ENCODE results near the gene FGD6. TPM values are rescaled to one million over a fixed set of nuclear protein-coding genes. Genes with fewer than 3 reads are reported as not detected.
"Not testable (repeated sequence)": the region's sequence is repeated elsewhere in the genome, so short reads cannot be mapped to it uniquely, and the experiment has no call there.

The FGD6 gene
- total and polyA plus RNA-seq, 4 donors, result 2.4 to 26.4 (median 9.0) TPM

GRCh38 chr12:95096378-95096777, 120.9 kb downstream of the FGD6 start:
- ATAC-seq (ENCODE audit: insufficient read depth, low FRiP score) (no peak), DNase-seq (peak in 2 of 3 donors; percentile 21 to 22)
- peak overlapping the region; percentile 28 to 52 for H3K27ac ChIP-seq (ENCODE audit: low read depth in 1 of 2, low read length in 1 of 2)
- no peaks in the 10 kb centered on the region for H3K9me3 ChIP-seq (ENCODE audit: control insufficient read depth in 4 of 4, insufficient read depth in 3 of 4, low read length in 3 of 4)
- no peak overlapping the region for H3K4me3 ChIP-seq
- peaks cover 3 to 10% (median 4%) of the 10 kb centered on the region in 5 donors for H3K4me1 ChIP-seq (ENCODE audit: control insufficient read depth in 5 of 5, insufficient read depth in 5 of 5, low read length in 5 of 5)
- TF ChIP-seq CTCF (IDR thresholded peaks at IDR 0.05; ENCODE audit: control extremely low read depth, extremely low read depth), result no peak
- peaks cover 0 to 23% (median 3%) of the 10 kb centered on the region in 4 donors for H3K36me3 ChIP-seq (ENCODE audit: control insufficient read depth in 4 of 4, insufficient read depth in 4 of 4, low read length in 4 of 4)
- no peaks in the 10 kb centered on the region for H3K27me3 ChIP-seq (ENCODE audit: control insufficient read depth in 3 of 3, insufficient read depth in 3 of 3, low read length in 2 of 3)
- WGBS, 2 donors, result 74 to 77% methylated on average over 2 of the region's 2 CpGs
- no peak overlapping the region for H3K9ac ChIP-seq (ENCODE audit: insufficient read depth in 1 of 2, low read length in 2 of 2)

GRCh38 chr12:95095866-95096265, 121.4 kb downstream of the FGD6 start:
- H3K9ac ChIP-seq (ENCODE audit: insufficient read depth in 1 of 2, low read length in 2 of 2); H3K4me1 ChIP-seq (ENCODE audit: control insufficient read depth in 5 of 5, insufficient read depth in 5 of 5, low read length in 5 of 5); H3K9me3 ChIP-seq (ENCODE audit: control insufficient read depth in 4 of 4, insufficient read depth in 3 of 4, low read length in 3 of 4); H3K27ac ChIP-seq (ENCODE audit: low read depth in 1 of 2, low read length in 1 of 2); DNase-seq; H3K4me3 ChIP-seq; H3K27me3 ChIP-seq (ENCODE audit: control insufficient read depth in 3 of 3, insufficient read depth in 3 of 3, low read length in 2 of 3); ATAC-seq (ENCODE audit: insufficient read depth, low FRiP score): not testable (repeated sequence)
- WGBS, 2 donors, result 60 to 76% methylated on average over 2 of the region's 2 CpGs
- peaks cover 0 to 23% (median 3%) of the 10 kb centered on the region in 4 donors for H3K36me3 ChIP-seq (ENCODE audit: control insufficient read depth in 4 of 4, insufficient read depth in 4 of 4, low read length in 4 of 4)

GRCh38 chr12:95089462-95089861, 127.8 kb downstream of the FGD6 start:
- H3K27me3 ChIP-seq (ENCODE audit: control insufficient read depth in 3 of 3, insufficient read depth in 3 of 3, low read length in 2 of 3), result no peaks in the 10 kb centered on the region
- DNase-seq (no peak), ATAC-seq (ENCODE audit: insufficient read depth, low FRiP score) (no peak)
- H3K4me1 ChIP-seq (ENCODE audit: control insufficient read depth in 5 of 5, insufficient read depth in 5 of 5, low read length in 5 of 5), result peaks cover 0 to 4% (median 0%) of the 10 kb centered on the region in 5 donors
- 77 to 90% methylated on average over 1 of the region's 1 CpG for WGBS, 2 donors
- H3K9me3 ChIP-seq (ENCODE audit: control insufficient read depth in 4 of 4, insufficient read depth in 3 of 4, low read length in 3 of 4), result no peaks in the 10 kb centered on the region
- no peak overlapping the region for H3K27ac ChIP-seq (ENCODE audit: low read depth in 1 of 2, low read length in 1 of 2)
- H3K36me3 ChIP-seq (ENCODE audit: control insufficient read depth in 4 of 4, insufficient read depth in 4 of 4, low read length in 4 of 4), result peaks cover 6 to 20% (median 14%) of the 10 kb centered on the region in 4 donors
- no peak overlapping the region for H3K9ac ChIP-seq (ENCODE audit: insufficient read depth in 1 of 2, low read length in 2 of 2)
- no peak for TF ChIP-seq CTCF (IDR thresholded peaks at IDR 0.05; ENCODE audit: control extremely low read depth, extremely low read depth)
- H3K4me3 ChIP-seq, result no peak overlapping the region

GRCh38 chr12:95088379-95088778, 128.9 kb downstream of the FGD6 start:
- 86 to 95% methylated on average over 3 of the region's 3 CpGs for WGBS, 2 donors
- Histone ChIP-seq H3K36me3 (ENCODE audit: control insufficient read depth in 4 of 4, insufficient read depth in 4 of 4, low read length in 4 of 4) (peaks cover 6 to 20% (median 15%) of the 10 kb centered on the region in 4 donors), H3K9ac (ENCODE audit: insufficient read depth in 1 of 2, low read length in 2 of 2) (no peak overlapping the region), H3K27me3 (ENCODE audit: control insufficient read depth in 3 of 3, insufficient read depth in 3 of 3, low read length in 2 of 3) (no peaks in the 10 kb centered on the region), H3K27ac (ENCODE audit: low read depth in 1 of 2, low read length in 1 of 2) (no peak overlapping the region), H3K4me3 (no peak overlapping the region), H3K9me3 (ENCODE audit: control insufficient read depth in 4 of 4, insufficient read depth in 3 of 4, low read length in 3 of 4) (no peaks in the 10 kb centered on the region), H3K4me1 (ENCODE audit: control insufficient read depth in 5 of 5, insufficient read depth in 5 of 5, low read length in 5 of 5) (peaks cover 0 to 15% (median 4%) of the 10 kb centered on the region in 5 donors)
- no peak for TF ChIP-seq CTCF (IDR thresholded peaks at IDR 0.05; ENCODE audit: control extremely low read depth, extremely low read depth)
- ATAC-seq (ENCODE audit: insufficient read depth, low FRiP score) (no peak), DNase-seq (no peak)
